HL-60 (cell line): Measurements from ENCODE around the gene LMOD1.

ENCODE experiments used
- DNase-seq, 2 experiments: peaks; one replicate each; pipeline ENCODE4 v3.0.0-alpha.2; 2010 to 2020; ENCODE audit warnings: low read depth in 1 of 2, low spot score in 1 of 2
- H3K27ac ChIP-seq: fragments of 250-450 bp; sonication (Bioruptor Pico); replicated peaks from 2 replicates; pipeline ENCODE4 v1.5.1; 2020; ENCODE audit warnings: mild to moderate bottlenecking, moderate library complexity
- H3K27me3 ChIP-seq: fragments of 250-450 bp; sonication (Bioruptor Pico); 2 replicates; pipeline ENCODE4 v1.5.1; 2021; ENCODE audit warnings: mild to moderate bottlenecking, moderate library complexity; ENCODE audit not compliant: insufficient read depth, poor library complexity, severe bottlenecking
- H3K4me3 ChIP-seq: replicated peaks from 2 replicates; pipeline ENCODE4 v1.5.1; 2011; ENCODE audit warnings: mild to moderate bottlenecking, control low read depth, low read length; ENCODE audit not compliant: insufficient read depth
- CTCF ChIP-seq: IDR thresholded peaks from one replicate; pipeline ENCODE4 v1.5.1; 2011; ENCODE audit warnings: low read length, control low read depth, inconsistent platforms; ENCODE audit not compliant: insufficient read depth
- GABPA ChIP-seq: IDR thresholded peaks from 2 replicates; pipeline ENCODE4 v1.6.1; 2012; ENCODE audit warnings: low read depth
- POLR2AphosphoS5 ChIP-seq: IDR thresholded peaks from 2 replicates; pipeline ENCODE4 v1.6.1; 2012; ENCODE audit warnings: low read depth
- REST ChIP-seq: IDR thresholded peaks from 2 replicates; pipeline ENCODE4 v1.6.1; 2012; ENCODE audit warnings: low read depth; ENCODE audit not compliant: insufficient replicate concordance
- SPI1 ChIP-seq: IDR thresholded peaks from 2 replicates; pipeline ENCODE4 v1.6.1; 2012; ENCODE audit warnings: low read depth, mild to moderate bottlenecking, borderline replicate concordance

LMOD1 gene

GRCh38 chr1:201912832-201913231, 33.5 kb downstream of the LMOD1 start:
- DNase-seq, result no peak
- TF ChIP-seq CTCF, result no peak
- H3K27ac ChIP-seq, result no peak overlapping the region
- H3K4me3 ChIP-seq, result no peak overlapping the region
- no peaks in the 10 kb centered on the region for H3K27me3 ChIP-seq

- no peak for DNase-seq
- no peak for TF ChIP-seq GABPA
- TF ChIP-seq POLR2AphosphoS5, result no peak
- TF ChIP-seq SPI1, result no peak
- TF ChIP-seq REST, result no peak
- Histone ChIP-seq H3K4me3 (no peak overlapping the region), H3K27me3 (no peaks in the 10 kb centered on the region), H3K27ac (no peak overlapping the region)
Observed at GRCh38 chr1:201911826-201912571, 34.3 kb downstream of the LMOD1 start.

GRCh38 chr1:201907621-201908020, 38.7 kb downstream of the LMOD1 start:
- H3K27me3 ChIP-seq, result no peaks in the 10 kb centered on the region
- no peak overlapping the region for H3K27ac ChIP-seq
- H3K4me3 ChIP-seq, result no peak overlapping the region
- TF ChIP-seq GABPA (no peak), POLR2AphosphoS5 (no peak), CTCF (no peak), SPI1 (no peak), REST (no peak)
- DNase-seq, result no peak

GRCh38 chr1:201906336-201906735, 40.0 kb downstream of the LMOD1 start:
- Histone ChIP-seq H3K4me3 (no peak overlapping the region), H3K27ac (no peak overlapping the region), H3K27me3 (no peaks in the 10 kb centered on the region)
- no peak for DNase-seq
- TF ChIP-seq SPI1, result no peak
- no peak for TF ChIP-seq CTCF
- TF ChIP-seq GABPA, result no peak
- no peak for TF ChIP-seq POLR2AphosphoS5
- TF ChIP-seq REST, result no peak
